Heart left ventricle (tissue), 16 donors: ENCODE measurements around the gene TXNDC9. TPM values are rescaled to one million over a fixed set of nuclear protein-coding genes. Genes with fewer than 3 reads are reported as not detected.
"Not testable (repeated sequence)": the region's sequence is repeated elsewhere in the genome, so short reads cannot be mapped to it uniquely, and the experiment has no call there.

Experiments
- ATAC-seq, 4 donors: fragments of 200-7000 bp; cut with Tn5 transposase; one replicate each; pipeline ENCODE4 v1.9.1; 2020 to 2022; ENCODE audit warnings: moderate library complexity in 4 of 4, mild to moderate bottlenecking in 3 of 4, moderate number of reproducible peaks in 1 of 4
- DNase-seq, 5 donors: peaks; one replicate each; pipeline ENCODE4 v3.0.0-alpha.2; 2020
- H3K27ac ChIP-seq, 12 donors: fragments of 200-600 bp; sonication (generic) in 4 of 12; one replicate each; pipeline versions ENCODE4 v1.5.0 to v1.8.0; 2016 to 2022; ENCODE audit warnings: mild to moderate bottlenecking in 2 of 12
- H3K27me3 ChIP-seq, 9 donors: fragments of 200-600 bp; sonication (generic) in 2 of 9; one replicate each; pipeline versions ENCODE4 v1.5.1 to v1.8.0; 2016 to 2022; ENCODE audit warnings: mild to moderate bottlenecking in 3 of 9
- H3K36me3 ChIP-seq, 9 donors: fragments of 200-600 bp; sonication (generic) in 2 of 9; one replicate each; pipeline versions ENCODE4 v1.5.0 to v1.8.0; 2018 to 2022; ENCODE audit warnings: mild to moderate bottlenecking in 2 of 9
- H3K4me1 ChIP-seq, 12 donors: fragments of 200-600 bp; sonication (generic) in 4 of 12; one replicate each; pipeline versions ENCODE4 v1.5.0 to v1.8.0; 2016 to 2022; ENCODE audit warnings: mild to moderate bottlenecking in 3 of 12
- H3K4me3 ChIP-seq, 12 donors: fragments of 200-600 bp; sonication (generic) in 4 of 12; one replicate each; pipeline versions ENCODE4 v1.5.0 to v1.8.0; 2017 to 2022; ENCODE audit warnings: mild to moderate bottlenecking in 9 of 12, moderate library complexity in 4 of 12
- H3K9me3 ChIP-seq, 12 donors: fragments of 200-600 bp; sonication (generic) in 4 of 12; one replicate each; pipeline versions ENCODE4 v1.5.0 to v1.8.0; 2016 to 2022; ENCODE audit warnings: mild to moderate bottlenecking in 1 of 12
- POLR2A ChIP-seq, 2 donors: fragments of 450-650 bp; IDR thresholded peaks; one replicate each; pipeline ENCODE4 v1.6.1; 2017; ENCODE audit warnings: antibody characterized with exemption in 2 of 2, mild to moderate bottlenecking in 2 of 2, moderate library complexity in 2 of 2
- WGBS, 4 donors: extraction: QIAGEN DNeasy Blood & Tissue Kit in 2 of 4; methylation state at CpG; one replicate each; pipeline versions ENCODE4 v1.1.5 to v1.1.7; 2013 to 2018; 5-methylcytosine and 5-hydroxymethylcytosine counted together
- intact Hi-C, 10 donors: fragments of 100-400 bp; cut with DNase I; formaldehyde crosslinking; loops; one replicate each; pipeline versions ENCODE4 v1.11.1 to v1.14.2; 2022
- polyA plus RNA-seq, 2 donors: library from polyadenylated mRNA; stranded (reverse); fragments of 200-250 nt; gene quantifications; one replicate each; pipeline ENCODE4 v1.2.3, GENCODE V29; 2013
- total RNA-seq, 9 donors: library from RNA; depleted of rRNA in 2 of 9; stranded (reverse); fragments of >200 nt in 2 of 9; fragmentation: NEBNext Ultra II Directional in 3 of 9; extraction: Animal tissue kit (Norgen Biotek cat#: 25700) in 3 of 9; gene quantifications; one replicate each; pipeline versions ENCODE4 v1.1.0 to v1.2.4, GENCODE V29; 2016 to 2023
- TF ChIP-seq, protein P1 (sequence below), 12 donors: fragments of 200-600 bp; sonication (generic) in 4 of 12; IDR thresholded peaks; one replicate each; pipeline versions ENCODE4 v1.5.0 to v1.8.0; 2018 to 2022; ENCODE audit warnings: antibody characterized with exemption in 12 of 12, mild to moderate bottlenecking in 5 of 12
- donor health status: ischemic (EF 13 %, LVEDD 7.1; RV severe dilation, severe dysfunction).
- donor health status: healthy with polysubstance abuse.
- donor health status: DM: no; HTN: yes; CAD: no.
- donor health status: DM: no; HTN: no; CAD: no.
- donor health status: ischemic (EF 25% LVEDD 6.9; RV normal size, moderate dysfunction).
- donor health status: ischemic (EF 25% LVEDD 5.7; RV mildly dilated, moderate dysfunction).
- donor health status: healthy.
- donor health status: DM: yes; HTN: yes; CAD: no.
- donor health status: ischemic (EF 35%, LVEDD 5.7; RV mildly dilated, moderate dysfunction).
- donor health status: nonischemic (EF 11% LVEDD 7.7; RV severe dilation, severe dysfunction).
- donor health status: DM: yes; HTN: yes; CAD: no.
- donor health status: PGD.
- donor health status: ischemic (EF 29% LVEDD 5.4; RV normal size, mild dysfunction).
- donor health status: nonischemic (EF 23%, LVEDD 6.1; RV moderate dilation, normal function).

TXNDC9 gene
- total and polyA plus RNA-seq, 11 donors, result 15.8 to 37.5 (median 22.7) TPM

DNA sequence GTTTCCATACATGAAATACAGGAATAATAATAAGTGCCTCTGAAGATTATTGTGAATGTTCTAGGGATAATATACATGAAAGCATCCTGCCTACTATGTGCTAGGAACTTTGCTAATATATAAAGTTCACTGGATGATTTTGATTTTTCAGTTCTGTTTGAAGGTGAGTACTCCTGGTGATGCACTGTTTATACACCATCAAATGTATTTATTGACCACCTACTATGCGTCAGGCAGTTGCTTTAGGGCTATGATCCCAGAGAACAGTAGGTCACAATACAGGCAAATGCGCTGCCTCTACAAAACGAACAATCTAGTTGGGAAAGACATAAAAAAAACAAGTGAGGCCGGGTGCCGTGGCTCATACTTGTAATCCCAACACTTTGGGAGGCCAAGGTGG, 10.7 kb downstream of the TXNDC9 start:
- DNase-seq (no peak), ATAC-seq (no peak)
- H3K4me1 ChIP-seq, result no peaks in the 10 kb centered on the region
- no peak overlapping the region for H3K4me3 ChIP-seq
- H3K9me3 ChIP-seq, result no peaks in the 10 kb centered on the region
- intact Hi-C loops, result loop anchor here in 1 of 10 donors (10.0 kb wide), 1 partner anchor 131 kb away; no protein-coding TSS in a partner anchor
- TF ChIP-seq, protein P1, sequence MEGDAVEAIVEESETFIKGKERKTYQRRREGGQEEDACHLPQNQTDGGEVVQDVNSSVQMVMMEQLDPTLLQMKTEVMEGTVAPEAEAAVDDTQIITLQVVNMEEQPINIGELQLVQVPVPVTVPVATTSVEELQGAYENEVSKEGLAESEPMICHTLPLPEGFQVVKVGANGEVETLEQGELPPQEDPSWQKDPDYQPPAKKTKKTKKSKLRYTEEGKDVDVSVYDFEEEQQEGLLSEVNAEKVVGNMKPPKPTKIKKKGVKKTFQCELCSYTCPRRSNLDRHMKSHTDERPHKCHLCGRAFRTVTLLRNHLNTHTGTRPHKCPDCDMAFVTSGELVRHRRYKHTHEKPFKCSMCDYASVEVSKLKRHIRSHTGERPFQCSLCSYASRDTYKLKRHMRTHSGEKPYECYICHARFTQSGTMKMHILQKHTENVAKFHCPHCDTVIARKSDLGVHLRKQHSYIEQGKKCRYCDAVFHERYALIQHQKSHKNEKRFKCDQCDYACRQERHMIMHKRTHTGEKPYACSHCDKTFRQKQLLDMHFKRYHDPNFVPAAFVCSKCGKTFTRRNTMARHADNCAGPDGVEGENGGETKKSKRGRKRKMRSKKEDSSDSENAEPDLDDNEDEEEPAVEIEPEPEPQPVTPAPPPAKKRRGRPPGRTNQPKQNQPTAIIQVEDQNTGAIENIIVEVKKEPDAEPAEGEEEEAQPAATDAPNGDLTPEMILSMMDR (IDR thresholded peaks at IDR 0.05), result no peak
- TF ChIP-seq POLR2A (IDR thresholded peaks at IDR 0.05), result no peak
- no peaks in the 10 kb centered on the region for H3K27me3 ChIP-seq
- H3K27ac ChIP-seq, result no peak overlapping the region
- H3K36me3 ChIP-seq, result peaks cover 0 to 99% (median 98%) of the 10 kb centered on the region in 9 donors
- 93 to 96% (median 94%) methylated on average over 5 of the region's 5 CpGs for WGBS, 4 donors

DNA sequence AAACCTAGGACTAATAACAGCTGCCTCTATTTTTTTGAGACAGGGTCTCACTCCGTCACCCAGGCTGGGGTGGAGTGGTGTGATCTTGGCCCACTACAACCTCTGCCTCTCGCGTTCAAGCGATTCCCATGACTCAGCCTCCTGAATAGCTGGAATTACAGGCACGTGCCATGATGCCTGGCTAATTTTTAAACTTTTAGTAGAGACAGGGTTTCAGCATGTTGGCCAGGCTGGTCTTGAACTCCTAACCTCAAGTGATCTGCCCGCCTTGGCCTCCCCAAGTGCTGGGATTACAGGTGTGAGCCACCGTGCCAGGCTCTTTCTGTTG, 18.3 kb downstream of the TXNDC9 start:
- H3K36me3 ChIP-seq, result peaks cover 0 to 62% (median 57%) of the 10 kb centered on the region in 9 donors
- intact Hi-C loops, H3K27me3 ChIP-seq, ATAC-seq, H3K4me1 ChIP-seq, H3K4me3 ChIP-seq, H3K27ac ChIP-seq, H3K9me3 ChIP-seq, DNase-seq: not testable (repeated sequence)
- WGBS, 4 donors, result 92 to 100% (median 98%) methylated on average over 7 of the region's 7 CpGs

DNA sequence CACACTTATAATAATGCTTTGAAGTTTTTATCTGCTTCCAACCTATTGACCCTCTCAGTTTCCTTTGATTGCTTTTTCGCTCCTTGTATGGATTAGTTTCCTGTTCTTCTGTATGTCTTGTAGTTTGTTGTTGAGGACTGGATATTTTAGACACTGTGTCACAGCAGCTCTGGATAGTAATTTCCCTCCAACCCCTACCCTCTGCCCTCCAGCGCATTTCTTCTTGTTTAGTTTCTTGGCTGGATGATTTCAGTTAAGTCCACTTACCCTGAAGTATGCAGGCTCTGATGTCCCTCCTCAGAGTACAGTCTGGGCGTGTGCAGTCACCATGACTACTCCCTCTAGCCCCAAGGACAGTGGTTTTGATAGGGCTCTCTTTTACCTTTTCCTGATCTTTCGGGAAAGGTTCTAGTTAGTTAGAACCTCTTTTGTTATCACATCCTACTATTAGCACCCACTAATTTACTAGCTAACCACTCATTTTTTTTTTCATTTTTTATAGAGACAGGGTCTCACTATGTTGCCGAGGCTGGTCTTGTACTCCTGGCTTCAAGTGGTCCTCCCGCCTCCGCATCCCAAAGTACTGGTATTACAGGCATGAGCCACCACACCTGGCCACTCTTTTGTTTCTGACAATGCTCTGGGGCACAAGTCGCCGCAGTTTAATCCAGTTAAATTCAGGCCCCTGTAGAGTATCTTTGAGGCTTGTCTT, 18.8 kb downstream of the TXNDC9 start:
- no peak for TF ChIP-seq POLR2A (IDR thresholded peaks at IDR 0.05)
- TF ChIP-seq, protein P1 (IDR thresholded peaks at IDR 0.05), result no peak
- no peaks in the 10 kb centered on the region for H3K27me3 ChIP-seq
- no peak overlapping the region for H3K27ac ChIP-seq
- DNase-seq (no peak), ATAC-seq (no peak)
- H3K4me3 ChIP-seq, result no peak overlapping the region
- peaks cover 0 to 9% (median 0%) of the 10 kb centered on the region in 12 donors for H3K9me3 ChIP-seq
- H3K4me1 ChIP-seq, result no peaks in the 10 kb centered on the region
- 97 to 99% (median 98%) methylated on average over 9 of the region's 9 CpGs for WGBS, 4 donors
- intact Hi-C loops, result no loop called here
- peaks cover 0 to 56% (median 52%) of the 10 kb centered on the region in 9 donors for H3K36me3 ChIP-seq

DNA sequence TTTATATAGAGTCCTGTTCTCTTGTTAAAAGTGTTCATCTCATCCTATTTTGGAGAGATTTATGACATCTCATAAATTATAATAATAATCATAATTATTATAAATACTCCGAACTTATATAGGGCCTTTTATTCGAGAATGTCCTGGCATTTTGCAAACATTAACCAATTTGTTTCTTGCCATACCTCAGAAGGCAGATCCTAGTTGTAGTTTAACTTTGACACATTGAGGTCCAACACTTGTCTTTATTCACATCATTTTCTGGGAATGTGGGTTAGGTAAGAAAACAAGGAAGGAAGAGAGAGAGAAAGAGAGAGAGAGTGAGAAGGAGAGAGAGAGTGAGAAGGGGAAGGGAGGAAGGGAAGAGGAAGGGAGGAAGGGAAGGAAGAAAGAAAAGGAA, 35.0 kb downstream of the TXNDC9 start, which contains the start of gene LYG1:
TSS of gene LYG1 (minus strand) at position 101 of the 400 bp plus-strand sequence. CDS start 5,527 bp downstream, outside the sequence.
- ATAC-seq, H3K27me3 ChIP-seq, DNase-seq, H3K27ac ChIP-seq, H3K4me3 ChIP-seq, intact Hi-C loops, H3K9me3 ChIP-seq, H3K4me1 ChIP-seq: not testable (repeated sequence)
- peaks cover 0 to 25% (median 13%) of the 10 kb centered on the region in 9 donors for H3K36me3 ChIP-seq
- WGBS, 4 donors, result 88 to 95% (median 92%) methylated on average over 2 of the region's 2 CpGs

DNA sequence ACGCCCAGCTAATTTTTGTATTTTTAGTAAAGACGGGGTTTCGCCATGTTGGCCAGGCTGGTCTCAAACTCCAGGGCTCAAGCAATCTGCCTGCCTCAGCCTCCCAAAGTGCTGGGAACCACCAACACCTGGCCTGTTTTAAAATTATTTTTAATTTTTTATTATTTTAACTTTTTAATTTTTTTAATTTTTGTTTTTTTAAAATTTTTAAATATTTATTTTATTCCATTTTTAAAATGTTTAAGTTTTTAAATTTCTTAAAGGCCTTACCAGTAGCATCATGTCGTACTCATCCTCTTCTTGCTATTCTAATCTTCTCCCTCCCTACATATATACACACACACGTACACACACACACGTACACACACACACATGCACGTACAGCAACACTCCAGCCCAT, 36.6 kb downstream of the TXNDC9 start:
- WGBS, 4 donors, result 94 to 97% (median 97%) methylated on average over 7 of the region's 7 CpGs
- peaks cover 0 to 22% (median 11%) of the 10 kb centered on the region in 9 donors for H3K36me3 ChIP-seq
- no peak overlapping the region for H3K27ac ChIP-seq
- DNase-seq, result no peak
- ATAC-seq, result no peak
- intact Hi-C loops, result no loop called here
- TF ChIP-seq, protein P1 (IDR thresholded peaks at IDR 0.05), result no peak
- TF ChIP-seq POLR2A (IDR thresholded peaks at IDR 0.05), result no peak
- H3K27me3 ChIP-seq, result no peaks in the 10 kb centered on the region
- no peak overlapping the region for H3K4me3 ChIP-seq
- H3K4me1 ChIP-seq, result no peaks in the 10 kb centered on the region
- H3K9me3 ChIP-seq, result no peaks in the 10 kb centered on the region
